ENCODE measurements around the gene CCDC116. TPM values are rescaled to one million over a fixed set of nuclear protein-coding genes. Genes with fewer than 3 reads are reported as not detected.
A peak's percentile ranks its signal among the peaks of the same experiment; 100 is the strongest.

Gene CCDC116
- total RNA-seq, 1 experiment from 2014 or later = 0.33 TPM

- no TSS peak for BruUV-seq (replicated peaks)
- Histone ChIP-seq H3K4me3 (no peak overlapping the region), H3F3A (ENCODE audit: insufficient read depth, low read depth) (peaks cover 48% of the 10 kb centered on the region), H3K27me3 (ENCODE audit: insufficient read depth, low read depth) (no peaks in the 10 kb centered on the region), H4K20me1 (ENCODE audit: insufficient read depth) (peaks cover 58% of the 10 kb centered on the region), H3K79me2 (ENCODE audit: low read depth) (peaks cover 36% of the 10 kb centered on the region), H3K4me2 (no peak overlapping the region), H3K27ac (no peak overlapping the region), H3K9me2 (ENCODE audit: insufficient read depth) (no peaks in the 10 kb centered on the region), H3K9me3 (ENCODE audit: insufficient read depth, low read depth) (no peaks in the 10 kb centered on the region), H2AFZ (no peak overlapping the region), H3K36me3 (ENCODE audit: low read depth) (no peaks in the 10 kb centered on the region), H3K4me1 (replicated peaks; ENCODE audit: insufficient read depth) (peaks cover 7% of the 10 kb centered on the region; the same call in 1 of the 2 replicates)
- no peak for DNase-seq
- CTCF ChIA-PET = no interaction called here
- intact Hi-C loops (cut with micrococcal nuclease; ENCODE audit: unreplicated experiment) = no loop called here
- TF ChIP-seq, protein P1, sequence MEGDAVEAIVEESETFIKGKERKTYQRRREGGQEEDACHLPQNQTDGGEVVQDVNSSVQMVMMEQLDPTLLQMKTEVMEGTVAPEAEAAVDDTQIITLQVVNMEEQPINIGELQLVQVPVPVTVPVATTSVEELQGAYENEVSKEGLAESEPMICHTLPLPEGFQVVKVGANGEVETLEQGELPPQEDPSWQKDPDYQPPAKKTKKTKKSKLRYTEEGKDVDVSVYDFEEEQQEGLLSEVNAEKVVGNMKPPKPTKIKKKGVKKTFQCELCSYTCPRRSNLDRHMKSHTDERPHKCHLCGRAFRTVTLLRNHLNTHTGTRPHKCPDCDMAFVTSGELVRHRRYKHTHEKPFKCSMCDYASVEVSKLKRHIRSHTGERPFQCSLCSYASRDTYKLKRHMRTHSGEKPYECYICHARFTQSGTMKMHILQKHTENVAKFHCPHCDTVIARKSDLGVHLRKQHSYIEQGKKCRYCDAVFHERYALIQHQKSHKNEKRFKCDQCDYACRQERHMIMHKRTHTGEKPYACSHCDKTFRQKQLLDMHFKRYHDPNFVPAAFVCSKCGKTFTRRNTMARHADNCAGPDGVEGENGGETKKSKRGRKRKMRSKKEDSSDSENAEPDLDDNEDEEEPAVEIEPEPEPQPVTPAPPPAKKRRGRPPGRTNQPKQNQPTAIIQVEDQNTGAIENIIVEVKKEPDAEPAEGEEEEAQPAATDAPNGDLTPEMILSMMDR (conservative IDR thresholded peaks at IDR 0.05) = peak; percentile 57
- no peak for TF ChIP-seq EZH2 (IDR thresholded peaks at IDR 0.05; ENCODE audit: low read depth)
- POLR2A ChIA-PET (ENCODE audit: unreplicated experiment) = no interaction called here
Measured at GRCh38 chr22:21624120-21624879, 8.3 kb upstream of the CCDC116 start.

DNA sequence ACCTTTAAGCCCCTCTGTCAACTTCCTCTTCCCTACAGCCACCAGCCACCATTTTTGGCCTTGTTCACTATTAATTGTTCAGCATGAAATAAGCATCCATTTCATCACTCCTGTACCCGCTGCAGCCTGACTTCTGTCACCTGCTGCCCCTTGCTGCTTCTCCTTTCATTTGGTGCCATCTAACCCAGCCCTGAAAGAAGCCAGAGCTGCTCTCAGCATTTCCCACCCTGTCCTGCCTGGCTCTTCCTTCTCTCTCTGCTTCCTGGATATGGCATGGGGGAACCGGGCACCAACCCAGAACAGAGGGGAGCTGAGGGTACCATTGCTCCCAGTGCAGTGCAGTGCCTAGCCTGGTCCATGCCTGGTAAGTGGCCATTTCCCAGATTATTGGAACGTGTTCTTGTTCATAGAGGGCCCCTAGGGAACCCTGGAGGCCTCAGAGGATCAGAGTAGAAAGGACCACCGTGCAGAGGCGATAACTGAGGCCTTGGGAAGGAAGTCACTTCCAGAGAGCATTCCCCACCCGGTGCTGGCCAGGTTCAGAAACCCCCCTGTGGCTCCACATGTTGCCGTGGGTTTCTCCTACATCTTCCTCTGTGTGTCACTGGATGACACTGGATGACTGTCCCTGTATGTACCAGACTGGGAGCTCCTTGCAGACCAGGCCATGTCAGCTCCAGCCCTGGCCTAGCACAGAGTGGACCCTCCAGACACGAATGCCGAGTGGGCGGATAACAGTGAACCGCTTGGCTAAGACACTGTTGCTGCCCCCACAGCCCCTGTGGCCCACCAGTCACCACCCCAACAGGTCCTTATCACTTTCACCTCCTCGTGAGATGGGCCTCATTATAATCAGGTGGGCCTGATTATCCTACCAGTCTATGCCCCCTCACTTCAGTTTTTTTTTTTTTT is 7.4 kb upstream of the CCDC116 start:
- H3K4me1 ChIP-seq (replicated peaks; ENCODE audit: insufficient read depth) = peaks cover 7% of the 10 kb centered on the region; the same call in 1 of the 2 replicates
- CTCF ChIA-PET = interaction anchor here (0.5 kb wide), 1 partner anchor 169 kb away, joined by 3 read pairs; no protein-coding TSS in a partner anchor
- no peak for DNase-seq
- H4K20me1 ChIP-seq (ENCODE audit: insufficient read depth) = peaks cover 53% of the 10 kb centered on the region
- POLR2A ChIA-PET (ENCODE audit: unreplicated experiment) = no interaction called here
- no peaks in the 10 kb centered on the region for H3K27me3 ChIP-seq (ENCODE audit: insufficient read depth, low read depth)
- no peak overlapping the region for H2AFZ ChIP-seq
- no peak overlapping the region for H3K27ac ChIP-seq
- H3K4me3 ChIP-seq = no peak overlapping the region
- no peaks in the 10 kb centered on the region for H3K36me3 ChIP-seq (ENCODE audit: low read depth)
- H3K9me3 ChIP-seq (ENCODE audit: insufficient read depth, low read depth) = no peaks in the 10 kb centered on the region
- intact Hi-C loops (cut with micrococcal nuclease; ENCODE audit: unreplicated experiment) = no loop called here
- H3K79me2 ChIP-seq (ENCODE audit: low read depth) = peaks cover 36% of the 10 kb centered on the region
- no peak overlapping the region for H3K4me2 ChIP-seq
- H3F3A ChIP-seq (ENCODE audit: insufficient read depth, low read depth) = peaks cover 48% of the 10 kb centered on the region
- no peaks in the 10 kb centered on the region for H3K9me2 ChIP-seq (ENCODE audit: insufficient read depth)
- TF ChIP-seq EZH2 (IDR thresholded peaks at IDR 0.05; ENCODE audit: low read depth) = no peak
- TF ChIP-seq, protein P1 (conservative IDR thresholded peaks at IDR 0.05) = no peak
- no TSS peak for BruUV-seq (replicated peaks)

GRCh38 chr22:21626073-21626734 is 6.4 kb upstream of the CCDC116 start:
- peaks cover 7% of the 10 kb centered on the region; the same call in 1 of the 2 replicates for H3K4me1 ChIP-seq (replicated peaks; ENCODE audit: insufficient read depth)
- ChIA-PET POLR2A (ENCODE audit: unreplicated experiment) (interaction anchor here (0.6 kb wide), 1 partner anchor 460 kb away, joined by 3 read pairs; no protein-coding TSS in a partner anchor), CTCF (interaction anchor here (0.5 to 1.2 kb wide), 2 partner anchors 16 to 172 kb away, joined by 4 read pairs; partner anchors contain the start of gene SDF2L1)
- H3K27ac ChIP-seq = no peak overlapping the region
- no peak for DNase-seq
- peaks cover 36% of the 10 kb centered on the region for H3K79me2 ChIP-seq (ENCODE audit: low read depth)
- intact Hi-C loops (cut with micrococcal nuclease; ENCODE audit: unreplicated experiment) = no loop called here
- H2AFZ ChIP-seq = no peak overlapping the region
- H3K9me3 ChIP-seq (ENCODE audit: insufficient read depth, low read depth) = no peaks in the 10 kb centered on the region
- no peaks in the 10 kb centered on the region for H3K36me3 ChIP-seq (ENCODE audit: low read depth)
- no peaks in the 10 kb centered on the region for H3K9me2 ChIP-seq (ENCODE audit: insufficient read depth)
- no peak overlapping the region for H3K4me2 ChIP-seq
- H3K27me3 ChIP-seq (ENCODE audit: insufficient read depth, low read depth) = no peaks in the 10 kb centered on the region
- no TSS peak for BruUV-seq (replicated peaks)
- peaks cover 43% of the 10 kb centered on the region for H4K20me1 ChIP-seq (ENCODE audit: insufficient read depth)
- H3K4me3 ChIP-seq = no peak overlapping the region
- H3F3A ChIP-seq (ENCODE audit: insufficient read depth, low read depth) = peaks cover 44% of the 10 kb centered on the region
- no peak for TF ChIP-seq EZH2 (IDR thresholded peaks at IDR 0.05; ENCODE audit: low read depth)
- TF ChIP-seq, protein P1 (conservative IDR thresholded peaks at IDR 0.05) = no peak
